ENCODE results near the gene ASIC2.
"Not testable (repeated sequence)": the region's sequence is repeated elsewhere in the genome, so short reads cannot be mapped to it uniquely, and the experiment has no call there.

Gene ASIC2

GRCh38 chr17:33019161-33019890 is 273.8 kb downstream of the ASIC2 start:
- DNase-seq (ENCODE audit: low spot score): no peak

GRCh38 chr17:33017366-33017765 is 275.7 kb downstream of the ASIC2 start:
- no peak for DNase-seq (ENCODE audit: low spot score)

GRCh38 chr17:33016920-33017319 is 276.2 kb downstream of the ASIC2 start:
- DNase-seq (ENCODE audit: low spot score): no peak

- no peak for DNase-seq (ENCODE audit: low spot score)
Observed at GRCh38 chr17:33015716-33016346, 277.3 kb downstream of the ASIC2 start.

GRCh38 chr17:33014751-33015150 is 278.3 kb downstream of the ASIC2 start:
- no peak for DNase-seq (ENCODE audit: low spot score)

GRCh38 chr17:33013596-33014375 is 279.3 kb downstream of the ASIC2 start:
- no peak for DNase-seq (ENCODE audit: low spot score)

- DNase-seq (ENCODE audit: low spot score): no peak
Observed at GRCh38 chr17:33012522-33013033, 280.5 kb downstream of the ASIC2 start.

- DNase-seq (ENCODE audit: low spot score): no peak
Observed at GRCh38 chr17:33009636-33010035, 283.5 kb downstream of the ASIC2 start.

- DNase-seq (ENCODE audit: low spot score): no peak
Observed at GRCh38 chr17:33007186-33007585, 285.9 kb downstream of the ASIC2 start.

GRCh38 chr17:33002246-33002645 is 290.8 kb downstream of the ASIC2 start:
- DNase-seq (ENCODE audit: low spot score): no peak

- no peak for DNase-seq (ENCODE audit: low spot score)
Observed at GRCh38 chr17:32998887-32999228, 294.2 kb downstream of the ASIC2 start.

- DNase-seq (ENCODE audit: low spot score): peak; percentile 89
Observed at GRCh38 chr17:32998111-32998886, 294.8 kb downstream of the ASIC2 start.

- DNase-seq (ENCODE audit: low spot score): no peak
Observed at GRCh38 chr17:32995416-32996045, 297.6 kb downstream of the ASIC2 start.

GRCh38 chr17:32993977-32994376 is 299.1 kb downstream of the ASIC2 start:
- DNase-seq (ENCODE audit: low spot score): no peak

- DNase-seq (ENCODE audit: low spot score): no peak
Observed at GRCh38 chr17:32992321-32993033, 300.6 kb downstream of the ASIC2 start.

- no peak for DNase-seq (ENCODE audit: low spot score)
Observed at GRCh38 chr17:32988481-32989101, 304.5 kb downstream of the ASIC2 start.

- not testable (repeated sequence) for DNase-seq (ENCODE audit: low spot score)
Observed at GRCh38 chr17:32987868-32988267, 305.2 kb downstream of the ASIC2 start.

GRCh38 chr17:32987453-32987805 is 305.7 kb downstream of the ASIC2 start:
- not testable (repeated sequence) for DNase-seq (ENCODE audit: low spot score)

- DNase-seq (ENCODE audit: low spot score): no peak
Observed at GRCh38 chr17:32985050-32985756, 307.9 kb downstream of the ASIC2 start.

GRCh38 chr17:32981611-32982010 is 311.5 kb downstream of the ASIC2 start:
- DNase-seq (ENCODE audit: low spot score): not testable (repeated sequence)
